WTC11 (cell line): ENCODE measurements around the gene RRP7A. TPM values are rescaled to one million over a fixed set of nuclear protein-coding genes. Genes with fewer than 3 reads are reported as not detected.
"Not testable (repeated sequence)": the region's sequence is repeated elsewhere in the genome, so short reads cannot be mapped to it uniquely, and the experiment has no call there.

Source experiments
- ATAC-seq: fragments of 200-7000 bp; cut with Tn5 transposase; 2 replicates; pipeline ENCODE4 v1.10.0; 2021; ENCODE audit warnings: mild to moderate bottlenecking, moderate library complexity
- CTCF ChIA-PET: fragments of 300-600 bp; sonication (Branson Sonifier 250); formaldehyde crosslinking; loops from one replicate; lab custom pipeline; 2021; ENCODE audit warnings: antibody characterized with exemption; lab: Charles Lee
- POLR2A ChIA-PET: fragments of 350-600 bp; sonication (Branson Sonifier 250); formaldehyde crosslinking; loops from one replicate; lab custom pipeline; 2021; ENCODE audit warnings: antibody characterized with exemption; lab: Charles Lee
- DNase-seq: peaks from one replicate; pipeline ENCODE4 v3.0.0; 2021; ENCODE audit warnings: low spot score
- H3K27ac Mint-ChIP-seq: 2 replicates; pipeline ENCODE4 v1.8.0; 2021; ENCODE audit warnings: mixed read lengths
- H3K27me3 Mint-ChIP-seq: 2 replicates; pipeline ENCODE4 v1.8.0; 2021; ENCODE audit warnings: low read depth, mild to moderate bottlenecking, moderate library complexity, mixed read lengths
- H3K36me3 Mint-ChIP-seq: 2 replicates; pipeline ENCODE4 v1.8.0; 2021; ENCODE audit warnings: mixed read lengths
- H3K4me1 Mint-ChIP-seq: 2 replicates; pipeline ENCODE4 v1.8.0; 2022; ENCODE audit warnings: mixed read lengths
- H3K4me3 Mint-ChIP-seq: 2 replicates; pipeline ENCODE4 v1.8.0; 2021; ENCODE audit warnings: mild to moderate bottlenecking, moderate library complexity, mixed read lengths
- H3K9me3 Mint-ChIP-seq: 2 replicates; pipeline ENCODE4 v1.8.0; 2021; ENCODE audit warnings: mixed read lengths
- AR ChIP-seq: fragments of 250-450 bp; sonication (Bioruptor Pico); IDR thresholded peaks from 2 replicates; pipeline ENCODE4 v1.9.0; 2021; ENCODE audit warnings: mild to moderate bottlenecking
- ATF6 ChIP-seq: sonication (generic); formaldehyde crosslinking; IDR thresholded peaks from 2 replicates; pipeline ENCODE4 v1.8.1; 2023; ENCODE audit warnings: mild to moderate bottlenecking, missing genetic modification reagents
- CTCF ChIP-seq: fragments of 200-600 bp; IDR thresholded peaks from 2 replicates; pipeline ENCODE4 v1.8.0; 2022; ENCODE audit warnings: antibody characterized with exemption
- ELF4 ChIP-seq: sonication (generic); formaldehyde crosslinking; IDR thresholded peaks from 2 replicates; pipeline ENCODE4 v1.8.1; 2022; ENCODE audit warnings: low read depth, mild to moderate bottlenecking, moderate library complexity, missing genetic modification reagents
- FOXJ3 ChIP-seq: sonication (generic); formaldehyde crosslinking; IDR thresholded peaks from 2 replicates; pipeline ENCODE4 v1.9.0; 2021; ENCODE audit warnings: missing genetic modification reagents, mild to moderate bottlenecking, borderline replicate concordance
- FOXP4 ChIP-seq: sonication (generic); formaldehyde crosslinking; IDR thresholded peaks from 2 replicates; pipeline ENCODE4 v1.8.0; 2022; ENCODE audit warnings: mild to moderate bottlenecking, missing genetic modification reagents
- GABPB1 ChIP-seq: sonication (generic); formaldehyde crosslinking; IDR thresholded peaks from 2 replicates; pipeline ENCODE4 v1.8.1; 2023; ENCODE audit warnings: mild to moderate bottlenecking, missing genetic modification reagents
- HMGA2 ChIP-seq: fragments of 250-450 bp; sonication (Bioruptor Pico); IDR thresholded peaks from 2 replicates; pipeline ENCODE4 v1.4.0; 2021; ENCODE audit warnings: mild to moderate bottlenecking, moderate library complexity
- IRF1 ChIP-seq: sonication (generic); formaldehyde crosslinking; IDR thresholded peaks from 2 replicates; pipeline ENCODE4 v1.8.0; 2023; ENCODE audit warnings: missing genetic modification reagents
- KAT7 ChIP-seq: sonication (generic); formaldehyde crosslinking; IDR thresholded peaks from 2 replicates; pipeline ENCODE4 v1.8.1; 2023; ENCODE audit warnings: missing genetic modification reagents, mild to moderate bottlenecking, borderline replicate concordance
- MYBL2 ChIP-seq: sonication (generic); formaldehyde crosslinking; IDR thresholded peaks from 2 replicates; pipeline ENCODE4 v1.8.1; 2023; ENCODE audit warnings: mild to moderate bottlenecking, moderate library complexity, missing genetic modification reagents
- NFYB ChIP-seq: sonication (generic); formaldehyde crosslinking; conservative IDR thresholded peaks from 2 replicates; pipeline ENCODE4 v1.8.0; 2022; ENCODE audit warnings: low read depth, missing genetic modification reagents
- TCF7 ChIP-seq: sonication (generic); formaldehyde crosslinking; IDR thresholded peaks from 2 replicates; pipeline ENCODE4 v1.8.0; 2022; ENCODE audit warnings: mild to moderate bottlenecking, low read depth, missing genetic modification reagents, moderate library complexity
- ZNF512 ChIP-seq: sonication (generic); formaldehyde crosslinking; IDR thresholded peaks from 2 replicates; pipeline ENCODE4 v1.8.1; 2022; ENCODE audit warnings: missing genetic modification reagents, borderline replicate concordance
- ZNF671 ChIP-seq: fragments of 250-450 bp; sonication (Bioruptor Pico); IDR thresholded peaks from 2 replicates; pipeline ENCODE4 v1.8.0; 2021; ENCODE audit warnings: mild to moderate bottlenecking
- total RNA-seq: library from RNA; stranded (reverse); gene quantifications from 3 replicates; pipeline ENCODE4 v1.2.3, GENCODE V29; 2021

The RRP7A gene
- total RNA-seq, 1 experiment from 2014 or later = 95.0 TPM

- peaks cover 9% of the 10 kb centered on the region for H3K9me3 Mint-ChIP-seq
- ATAC-seq = no peak
- DNase-seq = no peak
- CTCF ChIA-PET = interaction anchor here (1.3 kb wide), 1 partner anchor 31 kb away, joined by 3 read pairs; no protein-coding TSS in a partner anchor
- H3K4me3 Mint-ChIP-seq = 0 out of 2 replicates have a peak overlapping the region, but pooled peaks have one; percentile 0
- H3K27me3 Mint-ChIP-seq = peaks cover 27% of the 10 kb centered on the region
- peaks cover 13% of the 10 kb centered on the region for H3K36me3 Mint-ChIP-seq
- POLR2A ChIA-PET = interaction anchor here (0.7 kb wide), 1 partner anchor 27 kb away, joined by 7 read pairs; no protein-coding TSS in a partner anchor
- no peak for TF ChIP-seq ZNF512
- no peak for TF ChIP-seq FOXJ3 (CRISPR knock-in tag)
- no peak for TF ChIP-seq FOXP4
- TF ChIP-seq KAT7 (CRISPR knock-in tag) = no peak
- no peak for TF ChIP-seq GABPB1 (CRISPR knock-in tag)
- TF ChIP-seq AR (CRISPR knock-in tag) = no peak
- no peak for TF ChIP-seq TCF7 (CRISPR knock-in tag)
- TF ChIP-seq CTCF = no peak
- no peak for TF ChIP-seq MYBL2
- no peak for TF ChIP-seq ZNF671 (CRISPR knock-in tag)
- TF ChIP-seq NFYB (CRISPR knock-in tag) = no peak
- no peak for TF ChIP-seq HMGA2 (CRISPR knock-in tag)
- no peak for TF ChIP-seq ATF6 (CRISPR knock-in tag)
- TF ChIP-seq IRF1 (CRISPR knock-in tag) = no peak
- TF ChIP-seq ELF4 (CRISPR knock-in tag) = no peak
- no peak overlapping the region for H3K27ac Mint-ChIP-seq
- peaks cover 12% of the 10 kb centered on the region for H3K4me1 Mint-ChIP-seq
Observed at GRCh38 chr22:42521228-42521546, 1.6 kb upstream of the RRP7A start.

- H3K27me3 Mint-ChIP-seq, POLR2A ChIA-PET, H3K9me3 Mint-ChIP-seq, DNase-seq, CTCF ChIA-PET: not testable (repeated sequence)
- Mint-ChIP-seq H3K4me3 (peak overlapping the region; percentile 100), H3K4me1 (peaks cover 23% of the 10 kb centered on the region), H3K36me3 (peaks cover 24% of the 10 kb centered on the region), H3K27ac (peak overlapping the region; percentile 97)
- ATAC-seq = peak; percentile 51
Observed at GRCh38 chr22:42518638-42519524, 715 bp downstream of the RRP7A start.
